ENCODE data around the gene TMOD4. TPM values are rescaled to one million over a fixed set of nuclear protein-coding genes. Genes with fewer than 3 reads are reported as not detected.
"Not testable (repeated sequence)": the region's sequence is repeated elsewhere in the genome, so short reads cannot be mapped to it uniquely, and the experiment has no call there.

The TMOD4 gene
- total and polyA plus RNA-seq, 2 of the 13 experiments (the other 11 are each of a cell fraction or from before 2014, with no cell fraction given) = 0.66 TPM; not detected in 1

GRCh38 chr1:151188667-151189066, 12.9 kb upstream of the TMOD4 start:
- TF ChIP-seq ZNF441 (CRISPR knock-in tag; IDR thresholded peaks at IDR 0.05; ENCODE audit: borderline replicate concordance) = peak; percentile 98
- TF ChIP-seq ZFY (CRISPR knock-in tag; IDR thresholded peaks at IDR 0.05) = peak; percentile 37; the same call in 1 of the 2 replicates
- FAIRE-seq; H4K20me1 ChIP-seq (ENCODE audit: insufficient read depth, low read length); intact Hi-C loops (cut with micrococcal nuclease; ENCODE audit: unreplicated experiment); H3K9me3 ChIP-seq (ENCODE audit: low read length); H2AFZ ChIP-seq (ENCODE audit: low read length); CTCF ChIA-PET (ENCODE audit: low intra/inter-chr PET ratio, low total read pairs); BruUV-seq (replicated peaks); H3K27me3 ChIP-seq (ENCODE audit: control insufficient read depth in 1 of 2, insufficient read depth in 2 of 2, low read length in 2 of 2); DNase-seq (ENCODE audit: low spot score); in situ Hi-C loops (cut with HindIII; ENCODE audit: extremely low pct_ligation_motif_present, low pct_unique_long_range_greater_than_20kb): not testable (repeated sequence)
- peak overlapping the region; percentile 76 for H3K9ac ChIP-seq (ENCODE audit: insufficient read depth, low read depth, low read length)
- H3K27ac ChIP-seq (ENCODE audit: extremely low read length, insufficient read depth, low read length) = peak overlapping the region; percentile 78
- peak overlapping the region; percentile 33 to 82 (median 81); a peak in 4 of 6 replicates for H3K4me3 ChIP-seq (replicated peaks in 1 of 3; ENCODE audit: insufficient read depth in 1 of 3, low read depth in 2 of 3, low read length in 3 of 3)
- ATAC-seq = peak; percentile 20; the same call in 2 of the 3 replicates
- POLR2A ChIA-PET = interaction anchor here (1.0 to 1.5 kb wide), 2 partner anchors 8 to 29 kb away, joined by 3 to 4 read pairs; no protein-coding TSS in a partner anchor
- H3K4me1 ChIP-seq (ENCODE audit: insufficient read depth, low read length) = peaks cover 31% of the 10 kb centered on the region
- H3K79me2 ChIP-seq (ENCODE audit: insufficient read depth, low read length) = peaks cover 15% of the 10 kb centered on the region
- 7% methylated on average over 8 of the region's 8 CpGs for WGBS (ENCODE audit: low lambda C conversion rate)
- H3K4me2 ChIP-seq (ENCODE audit: low read depth, low read length) = peak overlapping the region; percentile 93
- H3K36me3 ChIP-seq (replicated peaks in 1 of 2; ENCODE audit: control insufficient read depth in 1 of 2, insufficient read depth in 2 of 2, low read length in 2 of 2) = peaks cover 5 to 14% of the 10 kb centered on the region in 2 experiments

GRCh38 chr1:151187205-151187604, 11.4 kb upstream of the TMOD4 start:
- intact Hi-C loops (cut with micrococcal nuclease; ENCODE audit: unreplicated experiment) = no loop called here
- BruUV-seq (replicated peaks) = no TSS peak
- CTCF ChIA-PET (ENCODE audit: low intra/inter-chr PET ratio, low total read pairs) = no interaction called here
- Histone ChIP-seq H3K4me3 (replicated peaks in 1 of 3; ENCODE audit: insufficient read depth in 1 of 3, low read depth in 2 of 3, low read length in 3 of 3) (no peak overlapping the region), H3K27me3 (ENCODE audit: control insufficient read depth in 1 of 2, insufficient read depth in 2 of 2, low read length in 2 of 2) (no peaks in the 10 kb centered on the region), H3K36me3 (replicated peaks in 1 of 2; ENCODE audit: control insufficient read depth in 1 of 2, insufficient read depth in 2 of 2, low read length in 2 of 2) (peaks cover 5 to 24% of the 10 kb centered on the region in 2 experiments), H3K9me3 (ENCODE audit: low read length) (no peaks in the 10 kb centered on the region), H3K9ac (ENCODE audit: insufficient read depth, low read depth, low read length) (no peak overlapping the region), H3K4me2 (ENCODE audit: low read depth, low read length) (no peak overlapping the region), H3K27ac (ENCODE audit: extremely low read length, insufficient read depth, low read length) (no peak overlapping the region), H3K79me2 (ENCODE audit: insufficient read depth, low read length) (peaks cover 15% of the 10 kb centered on the region), H3K4me1 (ENCODE audit: insufficient read depth, low read length) (peaks cover 29% of the 10 kb centered on the region), H4K20me1 (ENCODE audit: insufficient read depth, low read length) (no peaks in the 10 kb centered on the region), H2AFZ (ENCODE audit: low read length) (no peak overlapping the region)
- FAIRE-seq (no peak), ATAC-seq (no peak), DNase-seq (ENCODE audit: low spot score) (no peak)
- POLR2A ChIA-PET = no interaction called here
- 97% methylated on average over 1 of the region's 1 CpG for WGBS (ENCODE audit: low lambda C conversion rate)
- in situ Hi-C loops (cut with HindIII; ENCODE audit: extremely low pct_ligation_motif_present, low pct_unique_long_range_greater_than_20kb) = no loop called here
- TF ChIP-seq CBX1 (IDR thresholded peaks at IDR 0.05; ENCODE audit: low read depth) (no peak), RFXAP (CRISPR knock-in tag; IDR thresholded peaks at IDR 0.05; ENCODE audit: borderline replicate concordance) (no peak), ZBTB21 (CRISPR knock-in tag; IDR thresholded peaks at IDR 0.05) (no peak), CHD4 (IDR thresholded peaks at IDR 0.05; ENCODE audit: borderline replicate concordance, low read length) (no peak), IRF1 (CRISPR knock-in tag; IDR thresholded peaks at IDR 0.05; ENCODE audit: low read depth) (no peak), ZNF431 (CRISPR knock-in tag; IDR thresholded peaks at IDR 0.05; ENCODE audit: borderline replicate concordance, low read depth) (no peak), SP1 (IDR thresholded peaks at IDR 0.05) (no peak), SP1 (CRISPR knock-in tag; IDR thresholded peaks at IDR 0.05) (no peak), ZNF614 (CRISPR knock-in tag; IDR thresholded peaks at IDR 0.05; ENCODE audit: borderline replicate concordance) (no peak)
- TF ChIP-seq, protein P1, sequence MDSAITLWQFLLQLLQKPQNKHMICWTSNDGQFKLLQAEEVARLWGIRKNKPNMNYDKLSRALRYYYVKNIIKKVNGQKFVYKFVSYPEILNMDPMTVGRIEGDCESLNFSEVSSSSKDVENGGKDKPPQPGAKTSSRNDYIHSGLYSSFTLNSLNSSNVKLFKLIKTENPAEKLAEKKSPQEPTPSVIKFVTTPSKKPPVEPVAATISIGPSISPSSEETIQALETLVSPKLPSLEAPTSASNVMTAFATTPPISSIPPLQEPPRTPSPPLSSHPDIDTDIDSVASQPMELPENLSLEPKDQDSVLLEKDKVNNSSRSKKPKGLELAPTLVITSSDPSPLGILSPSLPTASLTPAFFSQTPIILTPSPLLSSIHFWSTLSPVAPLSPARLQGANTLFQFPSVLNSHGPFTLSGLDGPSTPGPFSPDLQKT (CRISPR knock-in tag; IDR thresholded peaks at IDR 0.05; ENCODE audit: borderline replicate concordance) = no peak
- TF ChIP-seq, protein P2, sequence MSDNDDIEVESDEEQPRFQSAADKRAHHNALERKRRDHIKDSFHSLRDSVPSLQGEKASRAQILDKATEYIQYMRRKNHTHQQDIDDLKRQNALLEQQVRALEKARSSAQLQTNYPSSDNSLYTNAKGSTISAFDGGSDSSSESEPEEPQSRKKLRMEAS (IDR thresholded peaks at IDR 0.05) = no peak

Measured in HepG2 (cell line).